TTC549 (cell line): ENCODE measurements around the gene ACOX3.
A peak's percentile ranks its signal among the peaks of the same experiment; 100 is the strongest.
"Not testable (repeated sequence)": the region's sequence is repeated elsewhere in the genome, so short reads cannot be mapped to it uniquely, and the experiment has no call there.

Source experiments
- FAIRE-seq: peaks from 2 replicates; lab custom pipeline; 2012; peaks lifted over from hg19 to GRCh38; lab: Jason Lieb, UNC

The ACOX3 gene

GRCh38 chr4:8433136-8433535 is 7.4 kb downstream of the ACOX3 start:
- no peak for FAIRE-seq

GRCh38 chr4:8431553-8431952 is 9.0 kb downstream of the ACOX3 start:
- FAIRE-seq: no peak

- no peak for FAIRE-seq
These were observed 12.0 kb downstream of the ACOX3 start for GRCh38 chr4:8428288-8429097.

GRCh38 chr4:8427761-8428287 is 12.7 kb downstream of the ACOX3 start:
- FAIRE-seq: no peak

GRCh38 chr4:8427262-8427661 is 13.3 kb downstream of the ACOX3 start:
- FAIRE-seq: no peak

GRCh38 chr4:8422786-8423185 is 17.7 kb downstream of the ACOX3 start:
- no peak for FAIRE-seq

- FAIRE-seq: no peak
These were observed 18.2 kb downstream of the ACOX3 start for GRCh38 chr4:8422327-8422726.

- not testable (repeated sequence) for FAIRE-seq
These were observed 20.4 kb downstream of the ACOX3 start for GRCh38 chr4:8420151-8420550.

- FAIRE-seq: no peak
These were observed 21.1 kb downstream of the ACOX3 start for GRCh38 chr4:8419222-8420041.

GRCh38 chr4:8417071-8417614 is 23.4 kb downstream of the ACOX3 start:
- FAIRE-seq: no peak

- FAIRE-seq: no peak
These were observed 26.1 kb downstream of the ACOX3 start for GRCh38 chr4:8414377-8414776.

GRCh38 chr4:8412288-8412687 is 28.2 kb downstream of the ACOX3 start:
- FAIRE-seq: no peak

GRCh38 chr4:8411351-8412180 is 29.0 kb downstream of the ACOX3 start:
- FAIRE-seq: no peak

GRCh38 chr4:8410641-8411271 is 29.8 kb downstream of the ACOX3 start:
- peak; percentile 90 for FAIRE-seq

- FAIRE-seq: no peak
These were observed 30.4 kb downstream of the ACOX3 start for GRCh38 chr4:8410066-8410625.

- FAIRE-seq: no peak
These were observed 31.1 kb downstream of the ACOX3 start for GRCh38 chr4:8409264-8410065.

- no peak for FAIRE-seq
These were observed 32.8 kb downstream of the ACOX3 start for GRCh38 chr4:8407756-8408155.

- FAIRE-seq: no peak
These were observed 33.2 kb downstream of the ACOX3 start for GRCh38 chr4:8407316-8407715.

- peak; percentile 68 for FAIRE-seq
These were observed 33.6 kb downstream of the ACOX3 start for GRCh38 chr4:8406887-8407286.

GRCh38 chr4:8405516-8405875 is 35.0 kb downstream of the ACOX3 start:
- FAIRE-seq: no peak
